22Rv1 (cell line): ENCODE measurements around the gene GFPT1.

Experiments used
- ZFX ChIP-seq: fragments of 450-650 bp; IDR thresholded peaks from 2 replicates; pipeline ENCODE4 v1.6.1; 2017; ENCODE audit warnings: antibody characterized with exemption, borderline replicate concordance
- TF ChIP-seq, protein P1 (sequence below): fragments of 450-650 bp; IDR thresholded peaks from 2 replicates; pipeline ENCODE4 v1.5.1; 2017; ENCODE audit warnings: mild to moderate bottlenecking

- TF ChIP-seq, protein P1, sequence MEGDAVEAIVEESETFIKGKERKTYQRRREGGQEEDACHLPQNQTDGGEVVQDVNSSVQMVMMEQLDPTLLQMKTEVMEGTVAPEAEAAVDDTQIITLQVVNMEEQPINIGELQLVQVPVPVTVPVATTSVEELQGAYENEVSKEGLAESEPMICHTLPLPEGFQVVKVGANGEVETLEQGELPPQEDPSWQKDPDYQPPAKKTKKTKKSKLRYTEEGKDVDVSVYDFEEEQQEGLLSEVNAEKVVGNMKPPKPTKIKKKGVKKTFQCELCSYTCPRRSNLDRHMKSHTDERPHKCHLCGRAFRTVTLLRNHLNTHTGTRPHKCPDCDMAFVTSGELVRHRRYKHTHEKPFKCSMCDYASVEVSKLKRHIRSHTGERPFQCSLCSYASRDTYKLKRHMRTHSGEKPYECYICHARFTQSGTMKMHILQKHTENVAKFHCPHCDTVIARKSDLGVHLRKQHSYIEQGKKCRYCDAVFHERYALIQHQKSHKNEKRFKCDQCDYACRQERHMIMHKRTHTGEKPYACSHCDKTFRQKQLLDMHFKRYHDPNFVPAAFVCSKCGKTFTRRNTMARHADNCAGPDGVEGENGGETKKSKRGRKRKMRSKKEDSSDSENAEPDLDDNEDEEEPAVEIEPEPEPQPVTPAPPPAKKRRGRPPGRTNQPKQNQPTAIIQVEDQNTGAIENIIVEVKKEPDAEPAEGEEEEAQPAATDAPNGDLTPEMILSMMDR = no peak
- TF ChIP-seq ZFX = no peak
These were observed 56.2 kb downstream of the GFPT1 start for GRCh38 chr2:69330781-69331180.
